Coronary artery (tissue), 2 donors: ENCODE measurements around the gene DOP1A.

ENCODE experiments used
- DNase-seq: peaks from one replicate; pipeline ENCODE4 v3.0.0-alpha.2; 2017; ENCODE audit warnings: low spot score
- H3K27ac ChIP-seq, 2 donors: fragments of 200-600 bp; sonication (generic); one replicate each; pipeline ENCODE4 v1.5.1; 2016 to 2019
- H3K4me3 ChIP-seq: fragments of 200-600 bp; sonication (generic); 2 replicates; pipeline ENCODE4 v1.5.1; 2016; ENCODE audit warnings: mild to moderate bottlenecking, moderate library complexity
- TF ChIP-seq, protein P1 (sequence below): fragments of 200-600 bp; sonication (generic); IDR thresholded peaks from one replicate; pipeline ENCODE4 v1.5.1; 2019; ENCODE audit warnings: antibody characterized with exemption

DOP1A gene

GRCh38 chr6:83138758-83139157 lies 71.3 kb downstream of the DOP1A start:
- no peak for DNase-seq
- H3K4me3 ChIP-seq, result no peak overlapping the region
- no peak overlapping the region for H3K27ac ChIP-seq
- TF ChIP-seq, protein P1, sequence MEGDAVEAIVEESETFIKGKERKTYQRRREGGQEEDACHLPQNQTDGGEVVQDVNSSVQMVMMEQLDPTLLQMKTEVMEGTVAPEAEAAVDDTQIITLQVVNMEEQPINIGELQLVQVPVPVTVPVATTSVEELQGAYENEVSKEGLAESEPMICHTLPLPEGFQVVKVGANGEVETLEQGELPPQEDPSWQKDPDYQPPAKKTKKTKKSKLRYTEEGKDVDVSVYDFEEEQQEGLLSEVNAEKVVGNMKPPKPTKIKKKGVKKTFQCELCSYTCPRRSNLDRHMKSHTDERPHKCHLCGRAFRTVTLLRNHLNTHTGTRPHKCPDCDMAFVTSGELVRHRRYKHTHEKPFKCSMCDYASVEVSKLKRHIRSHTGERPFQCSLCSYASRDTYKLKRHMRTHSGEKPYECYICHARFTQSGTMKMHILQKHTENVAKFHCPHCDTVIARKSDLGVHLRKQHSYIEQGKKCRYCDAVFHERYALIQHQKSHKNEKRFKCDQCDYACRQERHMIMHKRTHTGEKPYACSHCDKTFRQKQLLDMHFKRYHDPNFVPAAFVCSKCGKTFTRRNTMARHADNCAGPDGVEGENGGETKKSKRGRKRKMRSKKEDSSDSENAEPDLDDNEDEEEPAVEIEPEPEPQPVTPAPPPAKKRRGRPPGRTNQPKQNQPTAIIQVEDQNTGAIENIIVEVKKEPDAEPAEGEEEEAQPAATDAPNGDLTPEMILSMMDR, result no peak

DNA sequence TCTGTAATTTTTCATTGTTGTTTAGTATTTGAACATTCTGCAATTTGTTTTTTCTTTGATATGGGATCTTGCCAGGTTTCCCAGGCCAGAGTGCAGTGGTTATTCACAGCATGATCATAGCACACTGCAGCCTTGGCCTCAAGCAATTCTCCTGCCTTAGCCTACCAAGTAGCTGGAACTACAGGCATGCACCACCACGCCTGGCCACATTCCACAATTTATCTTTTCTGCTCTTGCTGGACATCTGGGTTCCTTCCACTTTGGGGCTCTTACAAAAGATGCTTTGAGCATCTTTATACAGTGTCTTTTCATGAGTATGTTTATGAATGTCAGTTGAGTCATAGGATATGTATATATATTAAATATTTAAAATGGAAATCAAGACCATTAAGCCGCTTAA lies 83.6 kb downstream of the DOP1A start:
- no peak overlapping the region for H3K4me3 ChIP-seq
- TF ChIP-seq, protein P1, result no peak
- DNase-seq, result no peak
- no peak overlapping the region for H3K27ac ChIP-seq

GRCh38 chr6:83152913-83153312 lies 85.4 kb downstream of the DOP1A start:
- Histone ChIP-seq H3K4me3 (no peak overlapping the region), H3K27ac (no peak overlapping the region)
- TF ChIP-seq, protein P1, result no peak
- DNase-seq, result no peak

GRCh38 chr6:83153883-83154521 lies 86.5 kb downstream of the DOP1A start:
- TF ChIP-seq, protein P1, result no peak
- H3K27ac ChIP-seq, result no peak overlapping the region
- no peak for DNase-seq
- H3K4me3 ChIP-seq, result no peak overlapping the region

DNA sequence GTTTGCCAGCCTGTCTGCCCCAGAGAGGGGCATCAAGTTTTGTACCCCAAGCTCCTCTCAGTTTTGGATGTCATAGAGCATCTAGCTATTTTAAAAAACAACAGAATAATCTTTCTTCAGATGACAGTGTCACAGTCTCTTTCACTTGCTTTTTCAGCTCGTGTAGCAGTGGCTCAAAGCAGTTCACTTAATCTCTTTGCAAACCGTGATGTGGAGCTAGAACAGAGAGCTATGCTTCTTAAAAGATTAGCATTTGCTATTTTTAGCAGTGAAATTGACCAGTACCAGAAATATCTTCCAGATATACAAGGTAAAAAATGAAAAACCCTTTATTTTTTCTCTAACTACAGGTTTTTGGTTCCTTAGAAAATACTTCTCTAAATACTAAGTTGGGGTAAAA lies 88.3 kb downstream of the DOP1A start:
- TF ChIP-seq, protein P1, result no peak
- Histone ChIP-seq H3K27ac (no peak overlapping the region), H3K4me3 (no peak overlapping the region)
- no peak for DNase-seq

GRCh38 chr6:83160167-83160566 lies 92.7 kb downstream of the DOP1A start:
- TF ChIP-seq, protein P1, result no peak
- Histone ChIP-seq H3K4me3 (no peak overlapping the region), H3K27ac (peak overlapping the region in 1 of 2 donors; percentile 17)
- DNase-seq, result no peak

GRCh38 chr6:83167726-83168278 lies 100.3 kb downstream of the DOP1A start:
- H3K27ac ChIP-seq, result no peak overlapping the region
- DNase-seq, result no peak
- no peak overlapping the region for H3K4me3 ChIP-seq
- TF ChIP-seq, protein P1, result no peak
